OCI-LY1 (cell line): ENCODE data around the gene TIMP2.

Source experiments
- H2AFZ ChIP-seq: fragments of 200-600 bp; sonication (generic), shearing (Covaris generic); 2 replicates; pipeline ENCODE4 v1.6.0; 2014; ENCODE audit warnings: antibody characterized with exemption, mild to moderate bottlenecking, low read length
- H3F3A ChIP-seq: fragments of 200-600 bp; sonication (generic), shearing (Covaris generic); 2 replicates; pipeline ENCODE4 v1.6.0; 2014; ENCODE audit warnings: mild to moderate bottlenecking, antibody characterized with exemption, low read length, moderate library complexity; ENCODE audit not compliant: insufficient read depth
- H3K27ac ChIP-seq: fragments of 200-600 bp; sonication (generic); 2 replicates; pipeline ENCODE4 v1.5.1; 2014; ENCODE audit warnings: low read length, mixed run types, mild to moderate bottlenecking, low read depth; ENCODE audit not compliant: poor library complexity, severe bottlenecking
- H3K27me3 ChIP-seq: fragments of 200-600 bp; sonication (generic); 2 replicates; pipeline ENCODE4 v1.6.0; 2014; ENCODE audit warnings: antibody characterized with exemption, mild to moderate bottlenecking, low read length, moderate library complexity; ENCODE audit not compliant: insufficient read depth
- H3K36me3 ChIP-seq: fragments of 200-600 bp; sonication (generic); 2 replicates; pipeline ENCODE4 v1.6.1; 2014; ENCODE audit warnings: mild to moderate bottlenecking, antibody characterized with exemption, low read length, moderate library complexity, mixed read lengths; ENCODE audit not compliant: insufficient read depth
- H3K4me1 ChIP-seq: fragments of 200-600 bp; sonication (generic); 2 replicates; pipeline ENCODE4 v1.5.1; 2014; ENCODE audit warnings: mild to moderate bottlenecking, low read length, moderate library complexity; ENCODE audit not compliant: insufficient read depth, severe bottlenecking
- H3K4me2 ChIP-seq: fragments of 200-600 bp; sonication (generic), shearing (Covaris generic); 2 replicates; pipeline ENCODE4 v1.6.1; 2014; ENCODE audit warnings: low read length
- H3K4me3 ChIP-seq: fragments of 200-600 bp; sonication (generic); 2 replicates; pipeline ENCODE4 v1.5.1; 2014; ENCODE audit warnings: low read length, low read depth, mild to moderate bottlenecking, mixed read lengths; ENCODE audit not compliant: poor library complexity, severe bottlenecking
- H3K79me2 ChIP-seq: fragments of 200-600 bp; shearing (Covaris generic); 2 replicates; pipeline ENCODE4 v1.6.1; 2016; ENCODE audit warnings: mixed run types, low read length, mixed read lengths; ENCODE audit not compliant: insufficient read depth
- H3K9ac ChIP-seq: fragments of 200-600 bp; sonication (generic), shearing (Covaris generic); 2 replicates; pipeline ENCODE4 v1.6.1; 2014; ENCODE audit warnings: mild to moderate bottlenecking, low read length, mixed read lengths
- H3K9me2 ChIP-seq: fragments of 200-600 bp; sonication (generic), shearing (Covaris generic); 2 replicates; pipeline ENCODE4 v1.6.1; 2014; ENCODE audit warnings: low read depth, mild to moderate bottlenecking, low read length, mixed read lengths
- H3K9me3 ChIP-seq: fragments of 200-600 bp; shearing (Covaris generic); 2 replicates; pipeline ENCODE4 v1.6.1; 2014; ENCODE audit warnings: low read length, mixed read lengths
- H4K20me1 ChIP-seq: fragments of 200-600 bp; sonication (generic), shearing (Covaris generic); 2 replicates; pipeline ENCODE4 v1.6.0; 2016; ENCODE audit warnings: mild to moderate bottlenecking, low read length; ENCODE audit not compliant: insufficient read depth
- EZH2 ChIP-seq: fragments of 200-600 bp; sonication (generic), shearing (Covaris generic); IDR thresholded peaks from 2 replicates; pipeline ENCODE4 v1.8.0; 2017; ENCODE audit warnings: borderline replicate concordance, mixed run types, mild to moderate bottlenecking, antibody characterized with exemption, low read length, moderate library complexity, mixed read lengths
- TF ChIP-seq, protein P1 (sequence below): fragments of 200-600 bp; sonication (generic), shearing (Covaris generic); IDR thresholded peaks from 2 replicates; pipeline ENCODE4 v1.5.1; 2017; ENCODE audit warnings: mild to moderate bottlenecking, antibody characterized with exemption, low read length, moderate library complexity, mixed read lengths

Gene TIMP2

DNA sequence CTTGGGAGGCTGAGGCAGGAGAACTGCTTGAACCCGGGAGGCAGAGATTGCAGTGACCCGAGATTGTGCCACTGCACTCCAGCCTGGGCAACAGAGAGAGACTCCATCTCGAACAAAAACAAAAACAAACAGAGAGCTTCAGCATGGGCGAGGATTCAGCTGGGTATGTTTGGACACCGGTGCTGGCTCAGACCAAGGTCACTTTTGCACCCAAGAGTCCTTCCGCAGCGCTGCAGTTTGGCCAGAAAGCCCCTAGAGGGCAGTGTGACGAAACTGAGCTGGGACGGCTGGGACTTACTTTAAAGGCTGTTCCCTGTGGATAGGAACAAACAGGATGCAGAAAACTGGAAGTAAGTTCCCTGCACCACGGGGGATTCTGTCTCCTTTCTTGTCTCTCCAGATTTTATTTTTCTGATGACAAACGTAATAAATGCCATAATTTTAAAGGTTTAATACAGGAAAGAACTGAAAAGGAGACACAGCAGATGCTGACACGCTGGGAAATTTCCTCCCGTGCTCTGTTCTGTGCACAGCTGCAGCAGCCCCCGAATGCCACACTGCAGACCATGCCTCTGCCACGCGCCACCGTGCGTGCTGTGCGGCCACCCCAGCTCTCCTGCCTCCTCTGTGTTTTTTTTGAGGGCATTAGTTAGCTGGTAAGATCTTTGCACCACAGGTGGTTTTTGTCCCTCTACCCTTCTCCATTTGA, 59.4 kb downstream of the TIMP2 start:
- H3F3A ChIP-seq: no peaks in the 10 kb centered on the region
- H3K27ac ChIP-seq: no peak overlapping the region
- no peak overlapping the region for H3K4me3 ChIP-seq
- TF ChIP-seq, protein P1, sequence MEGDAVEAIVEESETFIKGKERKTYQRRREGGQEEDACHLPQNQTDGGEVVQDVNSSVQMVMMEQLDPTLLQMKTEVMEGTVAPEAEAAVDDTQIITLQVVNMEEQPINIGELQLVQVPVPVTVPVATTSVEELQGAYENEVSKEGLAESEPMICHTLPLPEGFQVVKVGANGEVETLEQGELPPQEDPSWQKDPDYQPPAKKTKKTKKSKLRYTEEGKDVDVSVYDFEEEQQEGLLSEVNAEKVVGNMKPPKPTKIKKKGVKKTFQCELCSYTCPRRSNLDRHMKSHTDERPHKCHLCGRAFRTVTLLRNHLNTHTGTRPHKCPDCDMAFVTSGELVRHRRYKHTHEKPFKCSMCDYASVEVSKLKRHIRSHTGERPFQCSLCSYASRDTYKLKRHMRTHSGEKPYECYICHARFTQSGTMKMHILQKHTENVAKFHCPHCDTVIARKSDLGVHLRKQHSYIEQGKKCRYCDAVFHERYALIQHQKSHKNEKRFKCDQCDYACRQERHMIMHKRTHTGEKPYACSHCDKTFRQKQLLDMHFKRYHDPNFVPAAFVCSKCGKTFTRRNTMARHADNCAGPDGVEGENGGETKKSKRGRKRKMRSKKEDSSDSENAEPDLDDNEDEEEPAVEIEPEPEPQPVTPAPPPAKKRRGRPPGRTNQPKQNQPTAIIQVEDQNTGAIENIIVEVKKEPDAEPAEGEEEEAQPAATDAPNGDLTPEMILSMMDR: peak; percentile 79
- no peak for TF ChIP-seq EZH2
- no peaks in the 10 kb centered on the region for H3K27me3 ChIP-seq
- H3K9me2 ChIP-seq: no peaks in the 10 kb centered on the region
- no peak overlapping the region for H2AFZ ChIP-seq
- no peaks in the 10 kb centered on the region for H3K9me3 ChIP-seq
- no peaks in the 10 kb centered on the region for H3K4me1 ChIP-seq
- no peaks in the 10 kb centered on the region for H3K79me2 ChIP-seq
- no peaks in the 10 kb centered on the region for H4K20me1 ChIP-seq
- no peaks in the 10 kb centered on the region for H3K36me3 ChIP-seq
- no peak overlapping the region for H3K9ac ChIP-seq
- H3K4me2 ChIP-seq: no peak overlapping the region

- Histone ChIP-seq H3K9me3 (no peaks in the 10 kb centered on the region), H3K79me2 (no peaks in the 10 kb centered on the region), H3K4me1 (no peaks in the 10 kb centered on the region), H3K9ac (no peak overlapping the region), H3K36me3 (no peaks in the 10 kb centered on the region), H3K27me3 (no peaks in the 10 kb centered on the region), H3K9me2 (no peaks in the 10 kb centered on the region), H3K4me2 (no peak overlapping the region), H3K4me3 (no peak overlapping the region), H4K20me1 (no peaks in the 10 kb centered on the region), H3F3A (no peaks in the 10 kb centered on the region), H2AFZ (no peak overlapping the region), H3K27ac (no peak overlapping the region)
- TF ChIP-seq, protein P1: no peak
- no peak for TF ChIP-seq EZH2
Observed at GRCh38 chr17:78864117-78864516, 61.1 kb downstream of the TIMP2 start.

DNA sequence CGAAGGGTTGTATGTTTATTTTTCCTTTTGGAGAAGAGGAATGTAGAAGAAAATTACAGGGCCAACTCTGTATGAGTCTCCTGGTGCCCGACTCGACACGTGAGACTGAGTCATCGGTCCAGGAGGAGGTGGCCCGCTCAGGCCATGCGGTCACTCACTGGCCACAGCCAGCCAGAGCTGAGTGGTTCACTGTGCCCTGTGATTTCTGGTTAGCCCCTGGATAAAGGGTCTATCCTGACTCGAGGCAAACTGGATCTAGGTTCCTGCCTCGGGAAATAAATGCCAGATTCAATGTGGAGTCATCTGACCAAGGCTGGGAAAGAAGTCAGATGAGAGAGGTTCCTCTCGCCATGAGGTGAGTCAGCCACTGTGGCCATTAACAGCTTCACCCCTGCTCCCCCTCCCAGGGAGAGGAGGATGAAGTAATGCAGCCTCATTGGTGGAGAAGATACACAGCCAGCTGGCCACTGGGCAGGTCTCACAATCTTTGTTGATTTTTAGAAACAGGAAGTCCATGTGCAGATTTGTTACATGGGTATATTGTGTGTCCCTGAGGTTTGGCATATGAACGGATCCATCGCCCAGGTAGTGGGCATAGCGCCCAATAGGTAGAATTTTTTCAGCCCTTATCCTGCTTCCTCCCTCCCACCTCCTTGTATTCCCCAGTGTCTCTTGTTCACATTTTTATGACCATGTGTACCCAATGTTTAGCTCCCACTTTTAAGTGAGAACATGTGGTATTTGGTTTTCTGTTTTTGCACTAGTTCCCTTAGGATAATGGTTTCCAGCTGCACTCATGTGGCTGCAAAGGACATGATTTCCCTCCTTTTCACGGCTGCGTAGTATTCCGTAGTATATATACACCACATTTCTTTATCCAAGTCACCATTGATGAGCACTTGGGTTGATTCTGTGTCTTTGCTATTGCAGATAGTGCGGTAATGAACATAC, 62.8 kb downstream of the TIMP2 start:
- no peak overlapping the region for H2AFZ ChIP-seq

More for the DNA sequence above, 62.8 kb downstream of the TIMP2 start:
- no peak overlapping the region for H3K4me2 ChIP-seq
- TF ChIP-seq, protein P1: no peak
- TF ChIP-seq EZH2: no peak
- no peaks in the 10 kb centered on the region for H4K20me1 ChIP-seq
- H3K9ac ChIP-seq: no peak overlapping the region
- no peaks in the 10 kb centered on the region for H3K79me2 ChIP-seq
- no peaks in the 10 kb centered on the region for H3K9me2 ChIP-seq
- H3F3A ChIP-seq: no peaks in the 10 kb centered on the region
- no peak overlapping the region for H3K4me3 ChIP-seq
- H3K27me3 ChIP-seq: no peaks in the 10 kb centered on the region
- H3K27ac ChIP-seq: no peak overlapping the region
- H3K9me3 ChIP-seq: no peaks in the 10 kb centered on the region
- H3K36me3 ChIP-seq: no peaks in the 10 kb centered on the region
- no peaks in the 10 kb centered on the region for H3K4me1 ChIP-seq
